HepG2 (cell line): ENCODE data around the gene HSDL1. TPM values are rescaled to one million over a fixed set of nuclear protein-coding genes. Genes with fewer than 3 reads are reported as not detected.

Experiments used
- ARID3A ChIP-seq: IDR thresholded peaks from 2 replicates; pipeline ENCODE4 v1.6.1; 2012; ENCODE audit warnings: low read depth, low read length, improper control_type of control experiment
- BRD4 ChIP-seq: sonication (generic); formaldehyde crosslinking; IDR thresholded peaks from 2 replicates; pipeline ENCODE4 v1.4.0; 2020; ENCODE audit warnings: missing genetic modification reagents
- CERS6 ChIP-seq: sonication (generic); formaldehyde crosslinking; IDR thresholded peaks from 2 replicates; pipeline ENCODE4 v1.5.0; 2020; ENCODE audit warnings: missing genetic modification reagents
- ELF4 ChIP-seq: sonication (generic); formaldehyde crosslinking; IDR thresholded peaks from 2 replicates; pipeline ENCODE4 v1.5.0; 2020; ENCODE audit warnings: missing genetic modification reagents, mild to moderate bottlenecking, moderate library complexity, borderline replicate concordance
- FIP1L1 ChIP-seq: fragments of 200-400 bp; formaldehyde crosslinking; IDR thresholded peaks from 2 replicates; pipeline ENCODE4 v1.6.1; 2018; ENCODE audit warnings: low read depth, mild to moderate bottlenecking, low read length, moderate library complexity, borderline replicate concordance; ENCODE audit not compliant: insufficient read depth
- MYC ChIP-seq: sonication (generic); formaldehyde crosslinking; IDR thresholded peaks from 2 replicates; pipeline ENCODE4 v1.9.0; 2021; ENCODE audit warnings: missing genetic modification reagents, borderline replicate concordance
- NR1H2 ChIP-seq: sonication (generic); formaldehyde crosslinking; IDR thresholded peaks from 2 replicates; pipeline ENCODE4 v1.8.1; 2022; ENCODE audit warnings: low read depth, missing genetic modification reagents, borderline replicate concordance
- NR2C2 ChIP-seq: sonication (generic); formaldehyde crosslinking; IDR thresholded peaks from 2 replicates; pipeline ENCODE4 v1.4.0; 2020; ENCODE audit warnings: missing genetic modification reagents, mild to moderate bottlenecking, moderate library complexity, borderline replicate concordance
- ONECUT2 ChIP-seq: sonication (generic); formaldehyde crosslinking; IDR thresholded peaks from 2 replicates; pipeline ENCODE4 v1.4.0; 2020; ENCODE audit warnings: missing genetic modification reagents
- SMYD3 ChIP-seq: sonication (generic); formaldehyde crosslinking; IDR thresholded peaks from 2 replicates; pipeline ENCODE4 v1.8.1; 2023; ENCODE audit warnings: mild to moderate bottlenecking, missing genetic modification reagents
- ZBTB25 ChIP-seq: IDR thresholded peaks from 2 replicates; pipeline ENCODE4 v1.6.1; 2018; ENCODE audit warnings: missing genetic modification reagents
- ZFP1 ChIP-seq: IDR thresholded peaks from 2 replicates; pipeline ENCODE4 v1.6.1; 2016
- ZGPAT ChIP-seq: IDR thresholded peaks from 2 replicates; pipeline ENCODE4 v1.6.1; 2016; ENCODE audit warnings: mild to moderate bottlenecking
- ZKSCAN8 ChIP-seq: IDR thresholded peaks from 2 replicates; pipeline ENCODE4 v1.6.1; 2016; ENCODE audit warnings: borderline replicate concordance, missing genetic modification reagents, missing compliant biosample characterization
- ZNF713 ChIP-seq: sonication (generic); formaldehyde crosslinking; IDR thresholded peaks from 2 replicates; pipeline ENCODE4 v1.4.0; 2020; ENCODE audit warnings: mild to moderate bottlenecking, missing genetic modification reagents
- polyA plus RNA-seq, 8 experiments: library from polyadenylated mRNA; depleted of rRNA in 3 of 8; stranded (reverse) in 7 of 8; unstranded in 1 of 8; fragments of >200 nt; fragmentation: Illumina TruSeq in 4 of 8; extraction: Trizol in 4 of 8; gene quantifications; 2 replicates each; pipeline versions ENCODE4 v1.2.1 to v1.2.3, GENCODE V29; 2011 to 2016; ENCODE audit warnings: low read depth in 4 of 8, missing spikeins in 1 of 8, mixed read lengths in 1 of 8; ENCODE audit not compliant: insufficient read depth in 1 of 8
- total RNA-seq, 5 experiments: library from RNA; depleted of rRNA; stranded (reverse); fragments of >200 nt; fragmentation: Illumina TruSeq; extraction: Trizol; gene quantifications; 2 replicates each; pipeline ENCODE4 v1.2.3, GENCODE V29; 2016; ENCODE audit warnings: low read depth in 1 of 5
- TF ChIP-seq, protein P1 (sequence below): sonication (generic); formaldehyde crosslinking; IDR thresholded peaks from 2 replicates; pipeline ENCODE4 v1.8.0; 2022; ENCODE audit warnings: mild to moderate bottlenecking, missing genetic modification reagents, moderate library complexity
- TF ChIP-seq, protein P2 (sequence below): sonication (generic); formaldehyde crosslinking; IDR thresholded peaks from 2 replicates; pipeline ENCODE4 v1.8.1; 2022; ENCODE audit warnings: low read depth, mild to moderate bottlenecking, missing genetic modification reagents
- TF ChIP-seq, protein P3 (sequence below): sonication (generic); formaldehyde crosslinking; IDR thresholded peaks from 2 replicates; pipeline ENCODE4 v1.8.0; 2022; ENCODE audit warnings: mild to moderate bottlenecking, missing genetic modification reagents, moderate library complexity

Gene HSDL1
- total and polyA plus RNA-seq, 2 of the 13 experiments (the other 11 are each of a cell fraction or from before 2014, with no cell fraction given) = 49.2 to 49.7 TPM

DNA sequence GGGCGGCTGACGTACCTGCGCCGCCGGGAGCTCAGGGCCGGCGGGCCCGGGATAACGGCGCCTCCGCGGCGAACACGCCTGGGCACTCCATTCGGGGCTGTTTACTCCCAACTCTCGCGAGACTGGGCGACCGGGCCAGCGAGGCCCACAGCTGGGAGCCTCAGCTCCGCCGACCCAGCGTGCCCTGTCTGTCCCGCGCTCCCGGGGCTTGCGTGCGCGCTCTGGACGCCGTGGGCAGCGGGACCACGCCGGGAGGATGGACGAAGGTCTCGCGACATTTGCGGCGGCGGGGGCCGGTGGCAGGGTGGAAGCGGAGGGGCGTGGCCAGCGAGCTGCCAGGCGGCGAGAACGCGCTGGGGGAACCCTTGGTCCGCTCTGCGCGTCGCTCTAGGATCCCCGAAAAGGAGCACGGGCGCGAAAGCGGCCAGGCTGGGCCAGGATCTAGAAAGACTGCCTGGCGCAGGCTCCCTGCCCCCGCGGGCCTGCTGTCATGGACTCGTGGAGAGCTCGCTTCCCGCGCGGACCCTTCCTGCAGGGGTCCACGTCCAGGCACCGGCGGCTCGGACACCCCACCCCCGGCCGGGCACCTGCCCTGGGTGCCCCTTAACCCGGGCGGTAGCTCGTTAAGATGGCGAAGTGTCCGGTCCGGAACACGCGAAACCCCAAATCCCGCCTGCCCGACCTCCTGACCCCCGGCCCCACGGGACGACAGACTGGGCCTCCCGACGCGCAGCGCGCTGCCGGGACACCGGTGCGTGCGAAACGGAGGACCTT is 28.1 kb downstream of the HSDL1 start, which contains the start of gene MBTPS1 (continued):
- TF ChIP-seq, protein P1, sequence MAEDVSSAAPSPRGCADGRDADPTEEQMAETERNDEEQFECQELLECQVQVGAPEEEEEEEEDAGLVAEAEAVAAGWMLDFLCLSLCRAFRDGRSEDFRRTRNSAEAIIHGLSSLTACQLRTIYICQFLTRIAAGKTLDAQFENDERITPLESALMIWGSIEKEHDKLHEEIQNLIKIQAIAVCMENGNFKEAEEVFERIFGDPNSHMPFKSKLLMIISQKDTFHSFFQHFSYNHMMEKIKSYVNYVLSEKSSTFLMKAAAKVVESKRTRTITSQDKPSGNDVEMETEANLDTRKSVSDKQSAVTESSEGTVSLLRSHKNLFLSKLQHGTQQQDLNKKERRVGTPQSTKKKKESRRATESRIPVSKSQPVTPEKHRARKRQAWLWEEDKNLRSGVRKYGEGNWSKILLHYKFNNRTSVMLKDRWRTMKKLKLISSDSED = no peak
- TF ChIP-seq ELF4 (CRISPR knock-in tag) (no peak), ZKSCAN8 (peak; percentile 36; the same call in 1 of the 2 replicates), NR2C2 (CRISPR knock-in tag) (peak; percentile 72), ONECUT2 (no peak; the same call in 1 of the 2 replicates), ZNF713 (CRISPR knock-in tag) (peak; percentile 77; the same call in 1 of the 2 replicates), ZGPAT (CRISPR knock-in tag) (peak; percentile 97), ZFP1 (CRISPR knock-in tag) (no peak; the same call in 1 of the 2 replicates), BRD4 (CRISPR knock-in tag) (no peak; the same call in none of the 2 replicates), CERS6 (CRISPR knock-in tag) (no peak), FIP1L1 (no peak), ARID3A (no peak), MYC (CRISPR knock-in tag) (peak; percentile 69), ZBTB25 (peak; percentile 97), SMYD3 (CRISPR knock-in tag) (no peak), NR1H2 (CRISPR knock-in tag) (peak; percentile 87)
- TF ChIP-seq, protein P2, sequence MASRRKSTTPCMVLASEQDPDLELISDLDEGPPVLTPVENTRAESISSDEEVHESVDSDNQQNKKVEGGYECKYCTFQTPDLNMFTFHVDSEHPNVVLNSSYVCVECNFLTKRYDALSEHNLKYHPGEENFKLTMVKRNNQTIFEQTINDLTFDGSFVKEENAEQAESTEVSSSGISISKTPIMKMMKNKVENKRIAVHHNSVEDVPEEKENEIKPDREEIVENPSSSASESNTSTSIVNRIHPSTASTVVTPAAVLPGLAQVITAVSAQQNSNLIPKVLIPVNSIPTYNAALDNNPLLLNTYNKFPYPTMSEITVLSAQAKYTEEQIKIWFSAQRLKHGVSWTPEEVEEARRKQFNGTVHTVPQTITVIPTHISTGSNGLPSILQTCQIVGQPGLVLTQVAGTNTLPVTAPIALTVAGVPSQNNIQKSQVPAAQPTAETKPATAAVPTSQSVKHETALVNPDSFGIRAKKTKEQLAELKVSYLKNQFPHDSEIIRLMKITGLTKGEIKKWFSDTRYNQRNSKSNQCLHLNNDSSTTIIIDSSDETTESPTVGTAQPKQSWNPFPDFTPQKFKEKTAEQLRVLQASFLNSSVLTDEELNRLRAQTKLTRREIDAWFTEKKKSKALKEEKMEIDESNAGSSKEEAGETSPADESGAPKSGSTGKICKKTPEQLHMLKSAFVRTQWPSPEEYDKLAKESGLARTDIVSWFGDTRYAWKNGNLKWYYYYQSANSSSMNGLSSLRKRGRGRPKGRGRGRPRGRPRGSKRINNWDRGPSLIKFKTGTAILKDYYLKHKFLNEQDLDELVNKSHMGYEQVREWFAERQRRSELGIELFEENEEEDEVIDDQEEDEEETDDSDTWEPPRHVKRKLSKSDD (CRISPR knock-in tag) = peak; percentile 69; the same call in 1 of the 2 replicates
- TF ChIP-seq, protein P3, sequence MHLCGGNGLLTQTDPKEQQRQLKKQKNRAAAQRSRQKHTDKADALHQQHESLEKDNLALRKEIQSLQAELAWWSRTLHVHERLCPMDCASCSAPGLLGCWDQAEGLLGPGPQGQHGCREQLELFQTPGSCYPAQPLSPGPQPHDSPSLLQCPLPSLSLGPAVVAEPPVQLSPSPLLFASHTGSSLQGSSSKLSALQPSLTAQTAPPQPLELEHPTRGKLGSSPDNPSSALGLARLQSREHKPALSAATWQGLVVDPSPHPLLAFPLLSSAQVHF (CRISPR knock-in tag) = no peak
